ENCODE data around the gene CRABP2.

DNA sequence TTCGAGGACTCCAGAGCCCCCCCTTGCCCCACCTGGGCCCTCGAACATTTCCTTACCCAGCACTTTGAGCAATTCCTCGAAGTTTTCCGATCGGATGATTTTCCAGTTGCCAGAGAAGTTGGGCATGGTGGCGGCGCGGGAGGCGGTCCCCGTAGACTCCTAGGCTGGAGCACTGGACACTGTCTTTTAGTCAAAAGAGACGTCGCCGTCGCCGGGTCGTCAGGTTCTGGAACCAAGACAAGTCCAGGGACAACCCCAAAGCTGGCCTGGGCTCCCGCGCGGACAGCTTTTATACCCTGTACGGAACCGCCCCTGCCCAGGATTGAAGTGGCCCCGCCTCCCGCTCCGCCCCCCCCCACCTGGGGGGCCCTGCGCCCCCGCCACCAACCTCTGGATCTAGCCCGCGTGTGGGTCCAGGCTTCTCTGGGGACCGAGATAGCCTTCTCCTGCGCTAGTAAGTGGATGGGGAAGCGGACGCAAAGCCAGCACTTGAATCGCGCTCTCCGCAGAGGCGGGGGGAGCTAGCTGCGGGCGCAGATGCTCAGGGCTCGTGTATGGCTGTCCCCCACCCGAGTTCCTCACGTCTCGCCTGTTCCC lies at the start of gene CRABP2:
- TF ChIP-seq, protein P1, sequence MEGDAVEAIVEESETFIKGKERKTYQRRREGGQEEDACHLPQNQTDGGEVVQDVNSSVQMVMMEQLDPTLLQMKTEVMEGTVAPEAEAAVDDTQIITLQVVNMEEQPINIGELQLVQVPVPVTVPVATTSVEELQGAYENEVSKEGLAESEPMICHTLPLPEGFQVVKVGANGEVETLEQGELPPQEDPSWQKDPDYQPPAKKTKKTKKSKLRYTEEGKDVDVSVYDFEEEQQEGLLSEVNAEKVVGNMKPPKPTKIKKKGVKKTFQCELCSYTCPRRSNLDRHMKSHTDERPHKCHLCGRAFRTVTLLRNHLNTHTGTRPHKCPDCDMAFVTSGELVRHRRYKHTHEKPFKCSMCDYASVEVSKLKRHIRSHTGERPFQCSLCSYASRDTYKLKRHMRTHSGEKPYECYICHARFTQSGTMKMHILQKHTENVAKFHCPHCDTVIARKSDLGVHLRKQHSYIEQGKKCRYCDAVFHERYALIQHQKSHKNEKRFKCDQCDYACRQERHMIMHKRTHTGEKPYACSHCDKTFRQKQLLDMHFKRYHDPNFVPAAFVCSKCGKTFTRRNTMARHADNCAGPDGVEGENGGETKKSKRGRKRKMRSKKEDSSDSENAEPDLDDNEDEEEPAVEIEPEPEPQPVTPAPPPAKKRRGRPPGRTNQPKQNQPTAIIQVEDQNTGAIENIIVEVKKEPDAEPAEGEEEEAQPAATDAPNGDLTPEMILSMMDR (IDR thresholded peaks at IDR 0.05): no peak
- no peak for TF ChIP-seq POLR2A (IDR thresholded peaks at IDR 0.05)

All from heart left ventricle (tissue), 13 donors.